Neural cell (in vitro differentiated cells): ENCODE data around the gene TMEM171. TPM values are rescaled to one million over a fixed set of nuclear protein-coding genes. Genes with fewer than 3 reads are reported as not detected.

Experiments used
- H2AFZ ChIP-seq: fragments of 200-600, 300-800 bp; sonication (generic), shearing (Covaris generic); 2 replicates; pipeline ENCODE4 v1.6.0; 2014; ENCODE audit warnings: low read depth, mild to moderate bottlenecking, antibody characterized with exemption, low read length, moderate library complexity
- H3F3A ChIP-seq: fragments of 200-600 bp; shearing (Covaris generic); 2 replicates; pipeline ENCODE4 v1.6.1; 2016; ENCODE audit warnings: mild to moderate bottlenecking, moderate library complexity, mixed read lengths, antibody characterized with exemption, low read length; ENCODE audit not compliant: insufficient read depth, poor library complexity, severe bottlenecking
- H3K27ac ChIP-seq: fragments of 200-600, 300-800 bp; sonication (generic), shearing (Covaris generic); 2 replicates; pipeline ENCODE4 v1.5.1; 2014; ENCODE audit warnings: mild to moderate bottlenecking, low read length, moderate library complexity
- H3K27me3 ChIP-seq: fragments of 300-800, 200-600 bp; sonication (generic), shearing (Covaris generic); 2 replicates; pipeline ENCODE4 v1.6.0; 2014; ENCODE audit warnings: mild to moderate bottlenecking, low read depth, low read length, moderate library complexity; ENCODE audit not compliant: insufficient read depth
- H3K36me3 ChIP-seq: fragments of 300-800, 200-600 bp; sonication (generic), shearing (Covaris generic); 2 replicates; pipeline ENCODE4 v1.5.1; 2014; ENCODE audit warnings: mild to moderate bottlenecking, antibody characterized with exemption, low read length, moderate library complexity; ENCODE audit not compliant: insufficient read depth
- H3K4me2 ChIP-seq: fragments of 300-800, 200-600 bp; sonication (generic), shearing (Covaris generic); 2 replicates; pipeline ENCODE4 v1.6.0; 2014; ENCODE audit warnings: mild to moderate bottlenecking, low read length
- H3K4me3 ChIP-seq: fragments of 300-800, 200-600 bp; sonication (generic), shearing (Covaris generic); 2 replicates; pipeline ENCODE4 v1.5.1; 2014; ENCODE audit warnings: mild to moderate bottlenecking, low read length, moderate library complexity
- H3K79me2 ChIP-seq: fragments of 200-600 bp; shearing (Covaris generic); replicated peaks from 2 replicates; pipeline ENCODE4 v1.6.0; 2014; ENCODE audit warnings: mild to moderate bottlenecking, low read length, moderate library complexity; ENCODE audit not compliant: insufficient read depth
- H3K9ac ChIP-seq: fragments of 300-800, 200-600 bp; sonication (generic), shearing (Covaris generic); 2 replicates; pipeline ENCODE4 v1.6.1; 2016; ENCODE audit warnings: mild to moderate bottlenecking, low read length, mixed read lengths
- H3K9me2 ChIP-seq: fragments of 200-600 bp; shearing (Covaris generic); 2 replicates; pipeline ENCODE4 v1.6.1; 2016; ENCODE audit warnings: mild to moderate bottlenecking, low read length, mixed read lengths; ENCODE audit not compliant: insufficient read depth
- H3K9me3 ChIP-seq: fragments of 200-600, 300-800 bp; sonication (generic), shearing (Covaris generic); 2 replicates; pipeline ENCODE4 v1.6.1; 2016; ENCODE audit warnings: mild to moderate bottlenecking, mixed run types, low read length, moderate library complexity, mixed read lengths
- H4K20me1 ChIP-seq: fragments of 200-600 bp; shearing (Covaris generic); 2 replicates; pipeline ENCODE4 v1.6.1; 2016; ENCODE audit warnings: mild to moderate bottlenecking, mixed run types; ENCODE audit not compliant: insufficient read depth
- EP300 ChIP-seq: fragments of 450-650 bp; conservative IDR thresholded peaks from 2 replicates; pipeline ENCODE4 v1.6.1; 2014; ENCODE audit warnings: antibody characterized with exemption, mild to moderate bottlenecking, moderate library complexity; ENCODE audit not compliant: poor library complexity, severe bottlenecking
- EZH2 ChIP-seq: fragments of 200-600, 300-800 bp; shearing (Covaris generic), sonication (generic); IDR thresholded peaks from 2 replicates; pipeline ENCODE4 v1.6.1; 2014; ENCODE audit warnings: antibody characterized with exemption, low read length, borderline replicate concordance, mild to moderate bottlenecking; ENCODE audit not compliant: insufficient read depth, poor library complexity, severe bottlenecking
- MXI1 ChIP-seq: fragments of 450-650 bp; conservative IDR thresholded peaks from 2 replicates; pipeline ENCODE4 v1.6.1; 2014; ENCODE audit warnings: antibody characterized with exemption, mild to moderate bottlenecking; ENCODE audit not compliant: poor library complexity, severe bottlenecking
- POLR2AphosphoS5 ChIP-seq: IDR thresholded peaks from 2 replicates; pipeline ENCODE4 v1.6.1; 2012
- RAD21 ChIP-seq: fragments of 450-650 bp; conservative IDR thresholded peaks from 2 replicates; pipeline ENCODE4 v1.6.1; 2014; ENCODE audit warnings: antibody characterized with exemption, mild to moderate bottlenecking, moderate library complexity
- SMC3 ChIP-seq: fragments of 450-650 bp; conservative IDR thresholded peaks from 2 replicates; pipeline ENCODE4 v1.6.1; 2014; ENCODE audit warnings: antibody characterized with exemption, mild to moderate bottlenecking, moderate library complexity; ENCODE audit not compliant: poor library complexity
- TAF1 ChIP-seq: IDR thresholded peaks from 2 replicates; pipeline ENCODE4 v1.6.1; 2012; ENCODE audit warnings: low read depth
- polyA plus RNA-seq: library from polyadenylated mRNA; depleted of rRNA; stranded (reverse); fragments of >200 nt; gene quantifications from 2 replicates; pipeline ENCODE4 v1.2.3, GENCODE V29; 2014
- TF ChIP-seq, protein P1 (sequence below): IDR thresholded peaks from 2 replicates; pipeline ENCODE4 v1.6.1; 2012; ENCODE audit warnings: borderline replicate concordance
- TF ChIP-seq, protein P2 (sequence below): fragments of 450-650 bp; IDR thresholded peaks from 2 replicates; pipeline ENCODE4 v1.5.1; 2014; ENCODE audit warnings: antibody characterized with exemption, mild to moderate bottlenecking, moderate library complexity; ENCODE audit not compliant: poor library complexity, severe bottlenecking

The TMEM171 gene
- polyA plus RNA-seq, 1 donor from 2014 or later: not detected

DNA sequence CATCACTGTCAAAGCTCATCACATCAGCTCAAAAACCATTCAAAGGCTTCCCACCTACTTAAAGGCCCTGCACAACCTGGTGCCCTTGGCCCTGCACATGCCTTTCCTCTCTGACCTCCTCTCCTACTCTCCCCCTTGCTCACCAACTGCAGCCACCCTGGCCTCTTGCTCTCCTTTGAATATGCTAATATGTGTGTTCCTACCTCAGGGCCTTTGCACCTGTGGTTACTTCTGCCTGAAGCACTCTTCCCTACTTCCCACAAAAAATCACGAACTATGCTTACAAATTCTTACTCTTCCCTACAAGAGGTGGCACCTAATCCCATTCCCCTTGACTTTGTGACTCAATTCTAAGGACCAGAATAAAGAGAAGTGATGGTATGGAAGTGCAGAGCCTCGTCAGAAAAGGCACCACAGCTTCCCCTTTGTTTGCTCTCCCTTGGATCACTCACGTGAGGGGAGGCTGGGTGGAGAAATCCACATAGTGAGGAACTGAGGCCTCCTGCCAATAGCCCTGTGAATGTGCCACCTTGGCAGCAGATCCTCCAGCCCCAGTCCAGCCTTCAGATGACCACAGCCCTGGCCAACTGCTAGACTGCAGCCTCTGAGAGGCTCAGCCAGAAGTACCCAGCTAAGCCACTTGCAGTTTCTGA, 3.2 kb upstream of the TMEM171 start:
- Histone ChIP-seq H4K20me1 (no peaks in the 10 kb centered on the region), H3K79me2 (no peaks in the 10 kb centered on the region), H3K27ac (no peak overlapping the region), H3K4me2 (no peak overlapping the region), H3K9ac (no peak overlapping the region), H3K36me3 (no peaks in the 10 kb centered on the region), H2AFZ (no peak overlapping the region), H3K4me3 (no peak overlapping the region), H3K27me3 (peaks cover 45% of the 10 kb centered on the region), H3K9me2 (no peaks in the 10 kb centered on the region), H3K9me3 (no peaks in the 10 kb centered on the region), H3F3A (no peaks in the 10 kb centered on the region)
- no peak for TF ChIP-seq RAD21
- no peak for TF ChIP-seq EZH2
- TF ChIP-seq SMC3: no peak
- TF ChIP-seq POLR2AphosphoS5: no peak
- TF ChIP-seq EP300: no peak
- TF ChIP-seq, protein P1, sequence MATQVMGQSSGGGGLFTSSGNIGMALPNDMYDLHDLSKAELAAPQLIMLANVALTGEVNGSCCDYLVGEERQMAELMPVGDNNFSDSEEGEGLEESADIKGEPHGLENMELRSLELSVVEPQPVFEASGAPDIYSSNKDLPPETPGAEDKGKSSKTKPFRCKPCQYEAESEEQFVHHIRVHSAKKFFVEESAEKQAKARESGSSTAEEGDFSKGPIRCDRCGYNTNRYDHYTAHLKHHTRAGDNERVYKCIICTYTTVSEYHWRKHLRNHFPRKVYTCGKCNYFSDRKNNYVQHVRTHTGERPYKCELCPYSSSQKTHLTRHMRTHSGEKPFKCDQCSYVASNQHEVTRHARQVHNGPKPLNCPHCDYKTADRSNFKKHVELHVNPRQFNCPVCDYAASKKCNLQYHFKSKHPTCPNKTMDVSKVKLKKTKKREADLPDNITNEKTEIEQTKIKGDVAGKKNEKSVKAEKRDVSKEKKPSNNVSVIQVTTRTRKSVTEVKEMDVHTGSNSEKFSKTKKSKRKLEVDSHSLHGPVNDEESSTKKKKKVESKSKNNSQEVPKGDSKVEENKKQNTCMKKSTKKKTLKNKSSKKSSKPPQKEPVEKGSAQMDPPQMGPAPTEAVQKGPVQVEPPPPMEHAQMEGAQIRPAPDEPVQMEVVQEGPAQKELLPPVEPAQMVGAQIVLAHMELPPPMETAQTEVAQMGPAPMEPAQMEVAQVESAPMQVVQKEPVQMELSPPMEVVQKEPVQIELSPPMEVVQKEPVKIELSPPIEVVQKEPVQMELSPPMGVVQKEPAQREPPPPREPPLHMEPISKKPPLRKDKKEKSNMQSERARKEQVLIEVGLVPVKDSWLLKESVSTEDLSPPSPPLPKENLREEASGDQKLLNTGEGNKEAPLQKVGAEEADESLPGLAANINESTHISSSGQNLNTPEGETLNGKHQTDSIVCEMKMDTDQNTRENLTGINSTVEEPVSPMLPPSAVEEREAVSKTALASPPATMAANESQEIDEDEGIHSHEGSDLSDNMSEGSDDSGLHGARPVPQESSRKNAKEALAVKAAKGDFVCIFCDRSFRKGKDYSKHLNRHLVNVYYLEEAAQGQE: no peak
- TF ChIP-seq, protein P2, sequence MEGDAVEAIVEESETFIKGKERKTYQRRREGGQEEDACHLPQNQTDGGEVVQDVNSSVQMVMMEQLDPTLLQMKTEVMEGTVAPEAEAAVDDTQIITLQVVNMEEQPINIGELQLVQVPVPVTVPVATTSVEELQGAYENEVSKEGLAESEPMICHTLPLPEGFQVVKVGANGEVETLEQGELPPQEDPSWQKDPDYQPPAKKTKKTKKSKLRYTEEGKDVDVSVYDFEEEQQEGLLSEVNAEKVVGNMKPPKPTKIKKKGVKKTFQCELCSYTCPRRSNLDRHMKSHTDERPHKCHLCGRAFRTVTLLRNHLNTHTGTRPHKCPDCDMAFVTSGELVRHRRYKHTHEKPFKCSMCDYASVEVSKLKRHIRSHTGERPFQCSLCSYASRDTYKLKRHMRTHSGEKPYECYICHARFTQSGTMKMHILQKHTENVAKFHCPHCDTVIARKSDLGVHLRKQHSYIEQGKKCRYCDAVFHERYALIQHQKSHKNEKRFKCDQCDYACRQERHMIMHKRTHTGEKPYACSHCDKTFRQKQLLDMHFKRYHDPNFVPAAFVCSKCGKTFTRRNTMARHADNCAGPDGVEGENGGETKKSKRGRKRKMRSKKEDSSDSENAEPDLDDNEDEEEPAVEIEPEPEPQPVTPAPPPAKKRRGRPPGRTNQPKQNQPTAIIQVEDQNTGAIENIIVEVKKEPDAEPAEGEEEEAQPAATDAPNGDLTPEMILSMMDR: no peak
- TF ChIP-seq MXI1: no peak

DNA sequence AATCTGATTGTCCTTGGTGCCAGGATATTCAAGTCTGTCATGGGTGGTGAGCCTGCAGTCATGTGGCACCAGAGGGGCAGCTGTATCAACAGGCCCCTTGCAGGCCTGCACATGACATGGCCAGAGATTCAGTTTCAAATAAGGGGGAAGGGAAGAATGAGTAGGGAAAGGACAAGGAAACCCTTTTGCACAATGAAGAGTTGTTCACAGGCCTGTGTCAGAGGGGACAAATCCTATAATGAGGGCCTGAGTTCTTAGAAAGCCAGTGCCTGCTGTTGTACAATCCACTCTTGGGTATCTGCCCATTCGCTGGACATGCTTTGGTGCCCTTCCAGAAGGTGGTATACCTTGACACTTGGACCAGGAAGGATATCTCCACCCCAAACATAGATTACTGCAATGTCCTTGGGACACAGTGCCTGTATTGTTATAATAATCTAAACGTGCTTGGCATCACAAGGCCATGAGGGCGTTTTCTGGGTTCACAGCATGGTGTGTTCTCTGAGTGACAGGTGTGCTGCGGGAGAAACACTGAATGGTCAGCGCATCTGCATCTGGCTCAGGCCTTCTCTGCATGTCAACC, 1.9 kb upstream of the TMEM171 start:
- Histone ChIP-seq H2AFZ (no peak overlapping the region), H3K4me3 (no peak overlapping the region), H3F3A (no peaks in the 10 kb centered on the region), H3K27me3 (peaks cover 57% of the 10 kb centered on the region), H3K36me3 (no peaks in the 10 kb centered on the region), H3K4me2 (no peak overlapping the region), H3K27ac (no peak overlapping the region), H4K20me1 (no peaks in the 10 kb centered on the region), H3K9me3 (no peaks in the 10 kb centered on the region), H3K79me2 (no peaks in the 10 kb centered on the region), H3K9ac (no peak overlapping the region), H3K9me2 (no peaks in the 10 kb centered on the region)
- no peak for TF ChIP-seq TAF1
- TF ChIP-seq RAD21: no peak
- TF ChIP-seq SMC3: no peak
- no peak for TF ChIP-seq EP300
- no peak for TF ChIP-seq MXI1
- no peak for TF ChIP-seq EZH2
- no peak for TF ChIP-seq POLR2AphosphoS5
- TF ChIP-seq, protein P2: no peak
- TF ChIP-seq, protein P1: no peak
